ENCODE data around the gene GSN.

GRCh38 chr9:121380846-121381245 is 112.9 kb downstream of the GSN start:
- TF ChIP-seq SMAD3 (CRISPR knock-in tag; conservative IDR thresholded peaks at IDR 0.05), result no peak
- no peak for TF ChIP-seq HDAC8 (tag; IDR thresholded peaks at IDR 0.05)
- TF ChIP-seq ZNF24 (IDR thresholded peaks at IDR 0.05), result no peak
- TF ChIP-seq NFE2 (IDR thresholded peaks at IDR 0.05; ENCODE audit: low read depth), result no peak
- TF ChIP-seq ZNF695 (CRISPR knock-in tag; IDR thresholded peaks at IDR 0.05), result no peak
- no peak for TF ChIP-seq HIVEP1 (CRISPR knock-in tag; IDR thresholded peaks at IDR 0.05)
- no peak for TF ChIP-seq HEY1 (CRISPR knock-in tag; IDR thresholded peaks at IDR 0.05; ENCODE audit: borderline replicate concordance)

All from K562 (cell line).